DMS79 treated with DMSO at 0.1 percent for 48 hours (cell line): ENCODE results near the gene PLSCR2.
"Not testable (repeated sequence)": the region's sequence is repeated elsewhere in the genome, so short reads cannot be mapped to it uniquely, and the experiment has no call there.

Source experiments
- DNase-seq: peaks from one replicate; lab custom pipeline; 2025; lab: John Stamatoyannopoulos, UW

PLSCR2 gene

DNA sequence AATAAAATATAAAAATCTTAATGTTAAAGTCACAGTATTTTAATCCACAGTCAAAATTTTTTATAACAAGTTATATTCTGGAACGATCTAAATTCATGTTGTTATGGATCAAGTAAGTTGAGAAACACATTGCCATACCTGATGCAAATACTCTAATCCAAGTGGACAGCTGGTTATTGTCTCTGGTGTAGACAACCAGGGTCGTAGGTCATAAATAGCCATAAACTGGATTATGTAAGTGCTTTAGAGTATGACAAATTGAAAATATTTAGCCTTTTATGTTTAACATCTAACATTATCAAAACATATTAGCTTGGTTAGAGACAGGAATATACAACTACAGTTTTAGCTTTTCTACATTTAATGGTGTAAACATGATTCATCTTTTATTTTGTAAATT, 53.0 kb downstream of the PLSCR2 start:
- DNase-seq, result no peak

GRCh38 chr3:146414010-146414409, 55.4 kb downstream of the PLSCR2 start:
- DNase-seq, result no peak

DNA sequence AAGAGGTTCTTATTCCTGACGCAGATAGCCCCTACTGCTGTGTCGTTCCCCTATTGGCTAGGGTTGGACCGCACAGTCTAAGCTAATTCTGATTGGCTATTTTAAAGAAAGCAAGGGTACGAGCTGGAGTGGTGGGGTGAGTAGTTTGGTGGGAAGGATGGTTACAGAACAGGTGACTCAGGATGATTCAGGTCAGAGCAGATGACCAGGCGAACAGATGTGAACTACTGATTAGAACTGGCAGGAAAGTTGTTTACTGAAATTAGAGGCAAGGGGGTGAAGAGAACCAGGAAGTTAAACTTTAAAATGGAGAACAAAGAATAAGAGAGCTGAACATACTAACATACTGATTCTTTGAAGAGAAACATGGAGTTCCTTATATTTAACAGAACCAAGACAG, 56.6 kb downstream of the PLSCR2 start:
- DNase-seq, result not testable (repeated sequence)

DNA sequence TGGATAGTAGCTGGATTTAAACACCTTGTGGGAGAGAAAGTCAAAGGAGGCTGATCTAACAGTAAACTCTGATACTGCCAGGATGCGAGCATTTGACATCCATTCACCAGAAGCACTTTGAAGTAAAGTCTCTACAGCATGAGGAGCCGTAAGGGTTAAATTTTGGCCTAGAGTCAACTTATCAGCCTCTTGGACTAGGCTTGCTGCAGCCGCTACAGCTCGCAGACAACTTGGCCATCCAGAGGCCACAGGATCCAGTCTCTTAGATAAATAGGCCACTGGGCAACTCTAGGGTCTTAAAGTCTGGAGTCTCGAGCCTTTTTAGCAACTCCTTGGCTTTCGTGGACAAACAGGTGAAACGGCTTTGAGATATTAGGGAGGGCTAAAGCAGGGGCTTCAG, 61.4 kb downstream of the PLSCR2 start:
- DNase-seq, result no peak

DNA sequence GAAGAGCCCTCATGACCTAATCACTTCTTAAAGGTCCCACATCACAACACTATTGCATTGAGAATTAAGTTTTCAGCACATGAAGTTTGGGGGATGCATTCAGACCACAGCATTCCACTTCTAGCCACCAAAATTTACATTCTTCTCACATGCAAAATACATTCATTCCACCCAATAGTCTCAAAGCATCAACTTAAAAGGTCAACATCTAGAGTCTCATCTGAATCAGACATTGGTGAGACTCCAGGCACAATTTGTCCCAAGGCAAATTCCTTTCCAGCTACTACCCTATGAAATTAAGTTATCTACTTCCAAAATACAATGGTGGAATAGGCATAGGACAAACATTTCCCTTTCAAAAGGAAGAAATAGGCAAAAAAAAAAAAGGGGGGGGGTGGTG, 64.9 kb downstream of the PLSCR2 start:
- DNase-seq, result no peak

- no peak for DNase-seq
Observed at GRCh38 chr3:146403792-146404191, 65.6 kb downstream of the PLSCR2 start.

DNA sequence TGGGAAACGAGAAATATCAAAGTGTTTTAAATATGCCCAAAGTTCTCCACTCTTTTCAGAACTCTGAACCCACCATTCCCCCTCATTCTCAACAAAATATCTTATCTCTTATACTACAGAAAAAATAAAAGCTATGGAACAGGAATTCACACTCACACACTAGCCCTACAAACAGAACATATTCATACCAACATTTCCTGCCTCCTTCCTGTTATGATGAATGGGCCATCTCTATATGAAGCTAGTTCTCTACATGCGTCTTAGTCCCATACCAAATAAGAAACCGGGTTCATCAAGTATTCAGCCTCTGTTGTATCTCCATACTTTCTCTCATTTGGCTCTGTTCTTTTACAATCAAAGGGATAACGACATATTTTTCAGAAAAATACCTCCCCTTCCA, 72.6 kb downstream of the PLSCR2 start:
- DNase-seq, result no peak

- DNase-seq, result no peak
Observed at GRCh38 chr3:146395164-146395563, 74.2 kb downstream of the PLSCR2 start.

DNA sequence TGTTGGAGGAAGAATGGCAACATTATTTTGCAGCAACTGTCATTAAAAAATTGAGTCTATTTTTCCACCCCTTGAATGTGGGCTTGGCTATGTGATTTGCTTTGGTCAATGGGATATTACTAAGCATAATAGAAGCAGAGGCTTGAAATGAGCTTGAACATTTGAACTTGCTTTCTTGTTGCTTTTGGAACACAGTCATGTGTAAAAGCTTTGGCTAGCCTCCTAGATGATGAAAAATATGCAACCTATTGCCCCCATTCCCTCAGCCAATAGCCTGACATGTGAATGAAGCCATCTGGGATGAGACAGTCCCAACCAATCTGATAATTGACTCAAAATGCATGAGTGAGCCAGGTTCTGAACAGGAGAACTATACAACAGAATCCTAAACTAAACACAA, 78.4 kb downstream of the PLSCR2 start:
- DNase-seq, result no peak

- no peak for DNase-seq
Observed at GRCh38 chr3:146390006-146390772, 79.2 kb downstream of the PLSCR2 start.

DNA sequence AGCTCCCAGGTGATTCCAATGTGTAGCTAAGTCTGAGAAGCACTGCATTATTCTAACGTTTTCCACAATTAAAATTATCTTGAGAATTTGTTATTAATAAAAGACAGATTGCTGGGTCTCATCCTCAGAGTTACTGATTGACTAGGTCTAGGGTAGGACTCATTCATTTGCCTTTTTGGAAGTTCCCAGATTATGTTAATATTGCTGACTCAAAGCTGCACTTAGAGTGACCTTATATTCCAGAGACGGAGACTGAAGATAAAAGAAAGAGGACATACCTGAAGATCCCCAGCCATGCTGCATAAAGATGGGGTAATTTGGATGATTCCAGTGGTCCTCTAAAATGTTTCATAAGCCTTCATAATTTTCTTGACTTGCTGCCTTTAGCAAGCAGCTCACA, 81.8 kb downstream of the PLSCR2 start:
- DNase-seq, result no peak

DNA sequence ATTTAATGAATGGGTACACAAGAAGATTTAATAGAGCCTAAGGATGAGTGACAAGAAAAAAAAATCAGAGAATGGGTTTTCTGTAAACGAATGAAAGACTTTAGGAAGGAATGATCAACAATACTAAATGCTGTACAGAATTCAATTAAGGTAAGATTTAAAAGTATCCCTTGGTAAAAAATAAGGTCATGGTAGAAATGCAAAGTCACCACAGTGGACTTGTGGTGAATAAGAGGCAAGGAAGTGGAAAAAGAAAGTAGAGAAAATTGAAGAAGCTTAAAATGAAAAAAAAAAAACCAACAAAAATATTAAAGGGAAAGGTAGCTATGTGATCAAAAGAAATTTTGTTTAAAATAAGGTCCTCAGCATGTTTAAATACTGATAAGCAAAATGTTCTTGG, 82.4 kb downstream of the PLSCR2 start:
- no peak for DNase-seq

- no peak for DNase-seq
Observed at GRCh38 chr3:146384786-146385185, 84.6 kb downstream of the PLSCR2 start.
